ENCODE measurements around the gene TMEM45B. TPM values are rescaled to one million over a fixed set of nuclear protein-coding genes. Genes with fewer than 3 reads are reported as not detected.

TMEM45B gene
- total and polyA plus RNA-seq, 2 of the 13 experiments (the other 11 are each of a cell fraction or from before 2014, with no cell fraction given) = 29.1 to 181 TPM

DNA sequence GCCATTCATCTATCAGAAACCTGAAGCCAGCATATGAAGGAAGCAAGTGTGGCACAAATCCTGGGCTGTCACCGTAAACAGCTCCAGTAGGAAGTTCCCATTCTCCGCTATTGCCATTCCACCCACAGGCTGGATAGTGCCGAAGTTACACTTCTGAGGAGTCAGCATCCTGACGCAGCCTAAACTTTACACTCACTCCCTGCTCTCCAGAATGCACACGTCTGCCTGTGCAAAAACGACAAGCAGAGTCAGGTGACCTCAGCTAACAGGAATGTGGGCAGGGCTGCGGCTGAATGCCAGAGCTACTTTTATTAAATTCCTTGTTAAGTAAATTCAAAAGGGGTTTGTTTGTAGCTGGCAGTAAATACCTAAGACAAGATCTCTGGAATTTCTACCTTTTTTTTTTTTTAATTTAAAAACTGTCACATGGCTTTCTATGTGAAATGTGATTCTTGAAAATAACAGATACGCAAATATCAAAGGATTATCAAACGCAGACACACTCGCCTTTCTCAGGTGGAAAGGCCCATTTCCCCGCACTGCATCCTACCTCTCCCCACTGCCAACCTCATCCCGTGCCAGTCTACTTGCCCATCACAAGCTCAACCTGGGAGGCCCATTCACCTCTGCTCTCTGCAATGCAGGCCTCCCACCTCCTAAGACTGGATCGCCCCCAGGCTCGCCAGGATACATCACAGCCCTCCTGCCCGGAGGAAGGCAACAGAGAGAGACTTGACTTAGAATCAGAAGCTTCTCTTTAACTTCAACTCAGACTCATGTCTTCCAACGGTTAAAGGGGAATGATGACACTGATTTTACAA is 46.3 kb downstream of the TMEM45B start (continued):
- TF ChIP-seq, protein P1, sequence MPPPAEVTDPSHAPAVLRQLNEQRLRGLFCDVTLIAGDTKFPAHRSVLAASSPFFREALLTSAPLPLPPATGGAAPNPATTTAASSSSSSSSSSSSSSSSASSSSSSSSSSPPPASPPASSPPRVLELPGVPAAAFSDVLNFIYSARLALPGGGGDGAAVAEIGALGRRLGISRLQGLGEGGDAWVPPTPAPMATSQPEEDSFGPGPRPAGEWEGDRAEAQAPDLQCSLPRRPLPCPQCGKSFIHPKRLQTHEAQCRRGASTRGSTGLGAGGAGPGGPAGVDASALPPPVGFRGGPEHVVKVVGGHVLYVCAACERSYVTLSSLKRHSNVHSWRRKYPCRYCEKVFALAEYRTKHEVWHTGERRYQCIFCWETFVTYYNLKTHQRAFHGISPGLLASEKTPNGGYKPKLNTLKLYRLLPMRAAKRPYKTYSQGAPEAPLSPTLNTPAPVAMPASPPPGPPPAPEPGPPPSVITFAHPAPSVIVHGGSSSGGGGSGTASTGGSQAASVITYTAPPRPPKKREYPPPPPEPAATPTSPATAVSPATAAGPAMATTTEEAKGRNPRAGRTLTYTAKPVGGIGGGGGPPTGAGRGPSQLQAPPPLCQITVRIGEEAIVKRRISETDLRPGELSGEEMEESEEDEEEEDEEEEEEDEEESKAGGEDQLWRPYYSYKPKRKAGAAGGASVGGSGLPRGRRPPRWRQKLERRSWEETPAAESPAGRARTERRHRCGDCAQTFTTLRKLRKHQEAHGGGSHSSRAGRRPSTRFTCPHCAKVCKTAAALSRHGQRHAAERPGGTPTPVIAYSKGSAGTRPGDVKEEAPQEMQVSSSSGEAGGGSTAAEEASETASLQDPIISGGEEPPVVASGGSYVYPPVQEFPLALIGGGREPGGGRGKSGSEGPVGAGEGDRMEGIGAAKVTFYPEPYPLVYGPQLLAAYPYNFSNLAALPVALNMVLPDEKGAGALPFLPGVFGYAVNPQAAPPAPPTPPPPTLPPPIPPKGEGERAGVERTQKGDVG (CRISPR knock-in tag; IDR thresholded peaks at IDR 0.05; ENCODE audit: borderline replicate concordance) = peak; percentile 22; the same call in 1 of the 2 replicates
- TF ChIP-seq BORCS8-MEF2B (CRISPR knock-in tag; IDR thresholded peaks at IDR 0.05) (no peak), DMAP1 (CRISPR knock-in tag; IDR thresholded peaks at IDR 0.05) (0 out of 2 replicates have a peak, but pooled peaks have one; percentile 17), TARDBP (CRISPR knock-in tag; IDR thresholded peaks at IDR 0.05) (no peak; the same call in 1 of the 2 replicates), ZSCAN30 (CRISPR knock-in tag; IDR thresholded peaks at IDR 0.05) (no peak), NBN (conservative IDR thresholded peaks at IDR 0.05) (no peak), HDAC2 (CRISPR knock-in tag; IDR thresholded peaks at IDR 0.05) (peak; percentile 39; the same call in 1 of the 2 replicates), ZNF747 (CRISPR knock-in tag; IDR thresholded peaks at IDR 0.05; ENCODE audit: borderline replicate concordance) (no peak), AHDC1 (CRISPR knock-in tag; IDR thresholded peaks at IDR 0.05; ENCODE audit: borderline replicate concordance) (no peak; the same call in 1 of the 2 replicates), CEBPG (CRISPR knock-in tag; IDR thresholded peaks at IDR 0.05) (peak; percentile 46), ZNF672 (CRISPR knock-in tag; IDR thresholded peaks at IDR 0.05) (no peak), MAFF (IDR thresholded peaks at IDR 0.05; ENCODE audit: low read depth, low read length) (peak; percentile 84), POLR2AphosphoS2 (IDR thresholded peaks at IDR 0.05; ENCODE audit: low read depth, low read length) (no peak), RNF219 (CRISPR knock-in tag; IDR thresholded peaks at IDR 0.05) (no peak), TEAD3 (CRISPR knock-in tag; optimal IDR thresholded peaks at IDR 0.05; ENCODE audit: borderline replicate concordance) (peak; percentile 96), ZMAT5 (CRISPR knock-in tag; IDR thresholded peaks at IDR 0.05; ENCODE audit: borderline replicate concordance, low read depth) (no peak), ZNF781 (CRISPR knock-in tag; IDR thresholded peaks at IDR 0.05; ENCODE audit: borderline replicate concordance, not compliant biosample characterization) (no peak), RBM22 (optimal IDR thresholded peaks at IDR 0.05; ENCODE audit: low read length) (peak; percentile 78)
